Bone marrow (tissue), 2 donors: ENCODE data around the gene CCDC154.
A peak's percentile ranks its signal among the peaks of the same experiment; 100 is the strongest.

Experiments used
- DNase-seq, 2 donors: peaks; one replicate each; lab custom pipeline; 2025; lab: John Stamatoyannopoulos, UW

CCDC154 gene

GRCh38 chr16:1414532-1415260 is 29.7 kb downstream of the CCDC154 start, which contains the start of gene UNKL:
Gene UNKL, minus strand, starts transcription at chr16:1414704. Its CDS starts 13 bp downstream, at chr16:1414691.
- peak; percentile 43 to 46 for DNase-seq

GRCh38 chr16:1413684-1414531 is 30.4 kb downstream of the CCDC154 start:
- DNase-seq = peak; percentile 9 to 17

GRCh38 chr16:1412847-1413246 is 31.5 kb downstream of the CCDC154 start:
- no peak for DNase-seq

GRCh38 chr16:1408171-1408837 is 36.1 kb downstream of the CCDC154 start:
- peak; percentile 79 to 92 for DNase-seq

GRCh38 chr16:1407753-1408152 is 36.6 kb downstream of the CCDC154 start:
- DNase-seq = no peak

- DNase-seq = no peak
These were observed 40.6 kb downstream of the CCDC154 start for GRCh38 chr16:1403733-1404132.

GRCh38 chr16:1403036-1403435 is 41.3 kb downstream of the CCDC154 start:
- DNase-seq = no peak

- DNase-seq = no peak
These were observed 42.6 kb downstream of the CCDC154 start for GRCh38 chr16:1401758-1402154.

- DNase-seq = no peak
These were observed 43.1 kb downstream of the CCDC154 start for GRCh38 chr16:1401061-1401757.

GRCh38 chr16:1398826-1399581 is 45.4 kb downstream of the CCDC154 start:
- no peak for DNase-seq

- DNase-seq = no peak
These were observed 46.0 kb downstream of the CCDC154 start for GRCh38 chr16:1398351-1398750.

GRCh38 chr16:1397779-1398178 is 46.6 kb downstream of the CCDC154 start:
- no peak for DNase-seq

GRCh38 chr16:1395444-1396031 is 48.8 kb downstream of the CCDC154 start:
- no peak for DNase-seq

- no peak for DNase-seq
These were observed 49.9 kb downstream of the CCDC154 start for GRCh38 chr16:1394367-1394951.

GRCh38 chr16:1393613-1394176 is 50.7 kb downstream of the CCDC154 start:
- no peak for DNase-seq

- DNase-seq = no peak
These were observed 51.5 kb downstream of the CCDC154 start for GRCh38 chr16:1392826-1393225.

GRCh38 chr16:1390239-1390779 is 54.0 kb downstream of the CCDC154 start:
- no peak for DNase-seq

GRCh38 chr16:1389762-1390161 is 54.6 kb downstream of the CCDC154 start:
- DNase-seq = no peak

GRCh38 chr16:1387331-1387730 is 57.0 kb downstream of the CCDC154 start:
- DNase-seq = no peak

GRCh38 chr16:1385232-1385631 is 59.1 kb downstream of the CCDC154 start:
- no peak for DNase-seq
